H1 (cell line): ENCODE data around the gene MIER2. TPM values are rescaled to one million over a fixed set of nuclear protein-coding genes. Genes with fewer than 3 reads are reported as not detected.

Source experiments
- CTCF ChIA-PET: fragments of 300-600 bp; sonication (Branson Sonifier 250); formaldehyde crosslinking; loops from one replicate; lab custom pipeline; 2021; ENCODE audit not compliant: partially characterized antibody; lab: Charles Lee
- POLR2A ChIA-PET: fragments of 300-600 bp; sonication (Branson Sonifier 250); formaldehyde crosslinking; loops from one replicate; lab custom pipeline; 2021; ENCODE audit warnings: inconsistent platforms; ENCODE audit not compliant: partially characterized antibody; lab: Charles Lee
- DNase-seq, 2 experiments: peaks; one replicate each; pipeline versions ENCODE4 v3.0.0 to v3.0.0-alpha.2; 2010 to 2022; ENCODE audit warnings: low spot score in 2 of 2, low read depth in 1 of 2, mixed read lengths in 1 of 2
- FAIRE-seq: peaks from 2 replicates; lab custom pipeline; 2011; peaks lifted over from hg19 to GRCh38; lab: Jason Lieb, UNC
- H2AFZ ChIP-seq: 2 replicates; pipeline ENCODE4 v1.8.1; 2012; ENCODE audit warnings: low read length, inconsistent platforms
- H2AK5ac ChIP-seq: 2 replicates; pipeline ENCODE4 v1.6.1; 2013; ENCODE audit warnings: low read depth, low read length
- H2BK120ac ChIP-seq: replicated peaks from 2 replicates; pipeline ENCODE3; 2013; ENCODE audit warnings: low read depth, low read length, inconsistent platforms
- H2BK12ac ChIP-seq: 2 replicates; pipeline ENCODE4 v1.6.1; 2013; ENCODE audit warnings: low read depth, low read length
- H2BK15ac ChIP-seq: 2 replicates; pipeline ENCODE4 v1.6.1; 2013; ENCODE audit warnings: low read length
- H2BK20ac ChIP-seq: 2 replicates; pipeline ENCODE4 v1.6.1; 2013; ENCODE audit warnings: low read length
- H2BK5ac ChIP-seq: 2 replicates; pipeline ENCODE4 v1.6.1; 2013; ENCODE audit warnings: low read depth, low read length
- H3K14ac ChIP-seq: 2 replicates; pipeline ENCODE4 v1.6.1; 2013; ENCODE audit warnings: inconsistent platforms; ENCODE audit not compliant: insufficient read length
- H3K18ac ChIP-seq: 2 replicates; pipeline ENCODE4 v1.6.1; 2013; ENCODE audit warnings: low read length; ENCODE audit errors: extremely low read depth
- H3K23ac ChIP-seq: 2 replicates; pipeline ENCODE4 v1.6.1; 2013; ENCODE audit warnings: inconsistent platforms; ENCODE audit not compliant: insufficient read length
- H3K23me2 ChIP-seq: 2 replicates; pipeline ENCODE4 v1.6.1; 2013; ENCODE audit warnings: low read depth, low read length
- H3K27ac ChIP-seq: 2 replicates; pipeline ENCODE4 v1.6.1; 2011; ENCODE audit warnings: low read depth, low read length, inconsistent platforms
- H3K27me3 ChIP-seq, 4 experiments: replicated peaks in 1 of 4; 1 replicate in 1 of 4; 2 replicates in 3 of 4; pipeline versions ENCODE4 v1.6.1 to v1.8.1; 2011 to 2013; ENCODE audit warnings: low read length in 3 of 4, mild to moderate bottlenecking in 3 of 4, inconsistent platforms in 2 of 4, mixed read lengths in 2 of 4, moderate library complexity in 1 of 4; ENCODE audit not compliant: control insufficient read depth in 3 of 4, insufficient read depth in 3 of 4; ENCODE audit errors: extremely low read depth in 1 of 4
- H3K36me3 ChIP-seq, 4 experiments: 2 replicates each; pipeline versions ENCODE4 v1.6.1 to v1.8.1; 2011 to 2013; ENCODE audit warnings: mild to moderate bottlenecking in 4 of 4, low read length in 3 of 4, moderate library complexity in 2 of 4, control low read depth in 1 of 4, inconsistent platforms in 1 of 4; ENCODE audit not compliant: insufficient read depth in 4 of 4, control insufficient read depth in 2 of 4
- H3K4ac ChIP-seq: replicated peaks from 2 replicates; pipeline ENCODE3; 2013; ENCODE audit warnings: low read length, low read depth, mixed read lengths, inconsistent platforms; ENCODE audit not compliant: insufficient read length
- H3K4me1 ChIP-seq, 4 experiments: replicated peaks in 1 of 4; 1 replicate in 1 of 4; 2 replicates in 3 of 4; pipeline versions ENCODE4 v1.6.1 to v1.8.1; 2011 to 2013; ENCODE audit warnings: low read length in 3 of 4, inconsistent platforms in 2 of 4, mixed read lengths in 1 of 4; ENCODE audit not compliant: insufficient read depth in 4 of 4, control insufficient read depth in 3 of 4
- H3K4me2 ChIP-seq, 2 experiments: 2 replicates each; pipeline versions ENCODE4 v1.6.1 to v1.8.1; 2011 to 2013; ENCODE audit warnings: low read depth in 2 of 2, low read length in 2 of 2, control low read depth in 1 of 2, inconsistent platforms in 1 of 2, mild to moderate bottlenecking in 1 of 2; ENCODE audit not compliant: insufficient read depth in 1 of 2
- H3K4me3 ChIP-seq, 4 experiments: fragments of 200-600, 300-600 bp in 1 of 4; sonication (generic), shearing (Covaris generic), sonication (Bioruptor Twin) in 1 of 4; 2 replicates each; pipeline versions ENCODE4 v1.5.1 to v1.8.1; 2011 to 2016; ENCODE audit warnings: low read length in 4 of 4, low read depth in 3 of 4, control low read depth in 2 of 4, inconsistent platforms in 2 of 4, mild to moderate bottlenecking in 2 of 4, mixed read lengths in 1 of 4, moderate library complexity in 1 of 4; ENCODE audit not compliant: insufficient read depth in 2 of 4; ENCODE audit errors: extremely low read depth in 1 of 4
- H3K56ac ChIP-seq: replicated peaks from 2 replicates; pipeline ENCODE3; 2013; ENCODE audit warnings: low read depth, mild to moderate bottlenecking, mixed read lengths, low read length, inconsistent platforms; ENCODE audit not compliant: insufficient read length
- H3K79me1 ChIP-seq: 2 replicates; pipeline ENCODE4 v1.6.1; 2013; ENCODE audit warnings: low read depth, low read length, control low read depth
- H3K79me2 ChIP-seq, 2 experiments: 2 replicates each; pipeline versions ENCODE4 v1.6.1 to v1.8.1; 2012 to 2013; ENCODE audit warnings: low read length in 2 of 2, mild to moderate bottlenecking in 2 of 2, inconsistent platforms in 1 of 2; ENCODE audit not compliant: insufficient read depth in 2 of 2, control insufficient read depth in 1 of 2
- H3K9ac ChIP-seq, 4 experiments: replicated peaks in 1 of 4; 1 replicate in 1 of 4; 2 replicates in 3 of 4; pipeline versions ENCODE4 v1.6.1 to v1.8.1; 2011 to 2013; ENCODE audit warnings: low read depth in 3 of 4, low read length in 3 of 4, control low read depth in 2 of 4, mild to moderate bottlenecking in 2 of 4, moderate library complexity in 2 of 4, inconsistent platforms in 1 of 4; ENCODE audit errors: extremely low read depth in 1 of 4
- H3K9me3 ChIP-seq, 2 experiments: 2 replicates each; pipeline versions ENCODE4 v1.6.1 to v1.8.1; 2012 to 2013; ENCODE audit warnings: mild to moderate bottlenecking in 2 of 2, moderate library complexity in 2 of 2, control low read depth in 1 of 2, inconsistent platforms in 1 of 2, low read depth in 1 of 2, low read length in 1 of 2, mixed read lengths in 1 of 2; ENCODE audit not compliant: insufficient read depth in 2 of 2
- H4K20me1 ChIP-seq, 2 experiments: replicated peaks in 1 of 2; 2 replicates each; pipeline versions ENCODE3 to v1.8.1; 2011 to 2013; ENCODE audit warnings: inconsistent platforms in 2 of 2, low read length in 2 of 2, mild to moderate bottlenecking in 1 of 2; ENCODE audit not compliant: insufficient read depth in 2 of 2, control insufficient read depth in 1 of 2
- H4K5ac ChIP-seq: 2 replicates; pipeline ENCODE4 v1.6.1; 2013; ENCODE audit warnings: low read length, low read depth, mixed read lengths, inconsistent platforms; ENCODE audit not compliant: insufficient read length
- H4K8ac ChIP-seq: 2 replicates; pipeline ENCODE4 v1.8.0; 2013; ENCODE audit warnings: mild to moderate bottlenecking, moderate library complexity, low read length, inconsistent platforms; ENCODE audit not compliant: insufficient read depth; ENCODE audit errors: extremely low read depth
- H4K91ac ChIP-seq: replicated peaks from 2 replicates; pipeline ENCODE3; 2013; ENCODE audit warnings: low read length, mixed read lengths, inconsistent platforms; ENCODE audit not compliant: insufficient read length
- NANOG ChIP-seq: IDR thresholded peaks from 2 replicates; pipeline ENCODE4 v1.6.1; 2011; ENCODE audit warnings: low read length, low read depth, mild to moderate bottlenecking, inconsistent platforms; ENCODE audit not compliant: insufficient read depth, poor library complexity, severe bottlenecking
- RFX5 ChIP-seq: IDR thresholded peaks from 2 replicates; pipeline ENCODE4 v1.6.1; 2011; ENCODE audit warnings: low read depth, low read length, improper control_type of control experiment, borderline replicate concordance
- WGBS, 2 experiments: shearing (Covaris generic) in 1 of 2; methylation state at CpG; one replicate each; pipeline versions ENCODE4 v1.1.6 to v1.1.7; 2013 to 2015; ENCODE audit warnings: low lambda C conversion rate in 2 of 2, mixed read lengths in 2 of 2, inconsistent platforms in 1 of 2, low coverage in 1 of 2, missing lambda C conversion rate in 1 of 2; ENCODE audit not compliant: insufficient replicate concordance in 2 of 2, insufficient coverage in 1 of 2, insufficient read length in 1 of 2; ENCODE audit errors: extremely low coverage in 1 of 2, missing lambda C conversion rate in 1 of 2; 5-methylcytosine and 5-hydroxymethylcytosine counted together
- polyA plus RNA-seq, 7 experiments: library from polyadenylated mRNA; depleted of rRNA in 3 of 7; stranded (reverse) in 5 of 7; unstranded in 2 of 7; fragments of >200 nt in 5 of 7; fragments of 200-250 nt in 2 of 7; gene quantifications; 1 replicate in 5 of 7; 2 replicates in 1 of 7; 4 replicates in 1 of 7; pipeline versions ENCODE4 v1.2.1 to v1.2.3, GENCODE V29; 2011 to 2013; ENCODE audit warnings: missing spikeins in 2 of 7, mixed read lengths in 2 of 7
- total RNA-seq: library from RNA; stranded (reverse); fragmentation: NEBNext Ultra II Directional; extraction: Animal tissue kit (Norgen Biotek cat#: 25700); gene quantifications from 2 replicates; pipeline ENCODE4 v1.2.1, GENCODE V29; 2021

The MIER2 gene
- total and polyA plus RNA-seq, 2 of the 8 experiments (the other 6 are each of a cell fraction or from before 2014, with no cell fraction given): 30.3 to 48.3 TPM

DNA sequence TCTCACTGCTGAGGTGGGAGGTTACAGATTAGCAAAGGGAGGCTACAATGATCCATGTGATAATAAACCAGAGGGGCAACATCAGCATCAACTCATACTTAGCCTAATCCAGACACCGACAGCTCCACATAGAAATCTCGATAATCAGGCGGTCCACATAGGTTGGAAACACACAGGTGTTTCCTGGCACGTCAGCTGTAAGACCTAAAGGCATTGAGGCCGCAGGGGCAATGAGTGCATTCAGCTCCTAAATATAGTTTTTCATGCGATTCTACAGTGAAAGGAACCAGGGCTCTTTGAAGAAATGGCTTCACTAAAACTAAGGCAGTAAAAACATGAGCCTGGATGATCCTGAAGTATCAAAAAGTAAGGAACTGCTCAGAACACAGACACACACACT lies 72.7 kb downstream of the MIER2 start:
- H2BK12ac ChIP-seq: no peak overlapping the region
- H2BK15ac ChIP-seq: peak overlapping the region; percentile 61; the same call in 1 of the 2 replicates
- H3K9me3 ChIP-seq: no peaks in the 10 kb centered on the region
- no peak overlapping the region for H4K91ac ChIP-seq
- H4K5ac ChIP-seq: no peak overlapping the region
- H3K23me2 ChIP-seq: peaks cover 3% of the 10 kb centered on the region; the same call in 1 of the 2 replicates
- no peaks in the 10 kb centered on the region for H3K36me3 ChIP-seq
- ChIA-PET POLR2A (no interaction called here), CTCF (interaction anchor here (1.4 kb wide), 1 partner anchor 25 kb away, joined by 3 read pairs; no protein-coding TSS in a partner anchor)
- H2AK5ac ChIP-seq: no peak overlapping the region
- H2BK5ac ChIP-seq: no peak overlapping the region
- WGBS, 2 experiments: 95% methylated on average over 6 of the region's 6 CpGs; no CpG with 5 or more reads in 1 of the 2 experiments
- no peak overlapping the region for H3K23ac ChIP-seq
- H4K20me1 ChIP-seq: peaks cover 0 to under 1% of the 10 kb centered on the region in 2 experiments
- peaks cover 0 to 4% (median 0%) of the 10 kb centered on the region in 4 experiments; a peak in 1 of 7 replicates for H3K4me1 ChIP-seq
- H3K79me1 ChIP-seq: no peaks in the 10 kb centered on the region
- H4K8ac ChIP-seq: no peak overlapping the region
- no peak overlapping the region for H2BK20ac ChIP-seq
- no peak overlapping the region for H3K56ac ChIP-seq
- H3K4me2 ChIP-seq: no peak overlapping the region
- FAIRE-seq: no peak
- H3K14ac ChIP-seq: no peak overlapping the region
- H3K27ac ChIP-seq: no peak overlapping the region
- peaks cover 0 to 5% (median 2%) of the 10 kb centered on the region in 4 experiments; a peak in 4 of 7 replicates for H3K27me3 ChIP-seq
- no peaks in the 10 kb centered on the region for H3K79me2 ChIP-seq
- no peak overlapping the region for H3K9ac ChIP-seq
- no peak for TF ChIP-seq NANOG
- TF ChIP-seq RFX5: no peak
- TF ChIP-seq, all 59 proteins: peak for 0
- Histone ChIP-seq H3K18ac (no peak overlapping the region), H2AFZ (no peak overlapping the region), H2BK120ac (no peak overlapping the region), H3K4me3 (no peak overlapping the region), H3K4ac (no peak overlapping the region)
- DNase-seq: no peak
